Measurements from ENCODE around the gene PCDHGC4.

The PCDHGC4 gene

DNA sequence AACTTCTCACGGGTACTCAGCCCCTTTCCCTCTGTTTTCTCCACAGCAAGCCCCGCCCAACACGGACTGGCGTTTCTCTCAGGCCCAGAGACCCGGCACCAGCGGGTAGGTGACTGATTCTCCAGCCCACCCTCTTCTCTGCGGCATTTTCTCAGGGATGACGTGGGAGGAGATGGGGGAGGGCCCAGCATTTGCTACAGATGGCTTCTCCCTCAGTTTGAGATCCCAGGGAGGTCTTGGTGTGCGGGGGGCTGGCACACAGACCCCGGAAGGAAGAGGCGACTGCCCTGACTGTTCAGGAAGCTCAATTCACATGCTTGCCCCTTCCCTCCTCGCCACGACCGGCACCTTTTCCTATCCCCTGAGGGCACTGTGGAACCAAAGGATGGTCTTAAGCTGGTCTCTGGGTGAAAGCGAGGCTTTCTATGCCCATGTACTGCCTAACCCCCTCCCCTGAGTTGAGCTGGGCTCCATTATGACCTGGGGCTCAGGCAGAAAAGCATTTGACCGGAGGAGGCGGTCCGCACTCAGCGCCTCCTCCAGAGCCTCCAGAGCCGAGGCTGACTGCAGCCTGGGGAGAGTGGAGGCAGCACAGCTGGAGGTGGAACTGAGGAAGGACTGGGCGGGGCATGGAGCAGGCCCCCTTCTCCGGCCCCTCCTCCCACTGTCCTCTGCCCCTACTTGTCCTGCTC lies 10.1 kb downstream of the PCDHGC4 start:
- H3K4me3 ChIP-seq (ENCODE audit: low read length): no peak overlapping the region
- DNase-seq (ENCODE audit: low read depth): no peak
- TF ChIP-seq, protein P1, sequence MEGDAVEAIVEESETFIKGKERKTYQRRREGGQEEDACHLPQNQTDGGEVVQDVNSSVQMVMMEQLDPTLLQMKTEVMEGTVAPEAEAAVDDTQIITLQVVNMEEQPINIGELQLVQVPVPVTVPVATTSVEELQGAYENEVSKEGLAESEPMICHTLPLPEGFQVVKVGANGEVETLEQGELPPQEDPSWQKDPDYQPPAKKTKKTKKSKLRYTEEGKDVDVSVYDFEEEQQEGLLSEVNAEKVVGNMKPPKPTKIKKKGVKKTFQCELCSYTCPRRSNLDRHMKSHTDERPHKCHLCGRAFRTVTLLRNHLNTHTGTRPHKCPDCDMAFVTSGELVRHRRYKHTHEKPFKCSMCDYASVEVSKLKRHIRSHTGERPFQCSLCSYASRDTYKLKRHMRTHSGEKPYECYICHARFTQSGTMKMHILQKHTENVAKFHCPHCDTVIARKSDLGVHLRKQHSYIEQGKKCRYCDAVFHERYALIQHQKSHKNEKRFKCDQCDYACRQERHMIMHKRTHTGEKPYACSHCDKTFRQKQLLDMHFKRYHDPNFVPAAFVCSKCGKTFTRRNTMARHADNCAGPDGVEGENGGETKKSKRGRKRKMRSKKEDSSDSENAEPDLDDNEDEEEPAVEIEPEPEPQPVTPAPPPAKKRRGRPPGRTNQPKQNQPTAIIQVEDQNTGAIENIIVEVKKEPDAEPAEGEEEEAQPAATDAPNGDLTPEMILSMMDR (conservative IDR thresholded peaks at IDR 0.05; ENCODE audit: low read depth, low read length): no peak

DNA sequence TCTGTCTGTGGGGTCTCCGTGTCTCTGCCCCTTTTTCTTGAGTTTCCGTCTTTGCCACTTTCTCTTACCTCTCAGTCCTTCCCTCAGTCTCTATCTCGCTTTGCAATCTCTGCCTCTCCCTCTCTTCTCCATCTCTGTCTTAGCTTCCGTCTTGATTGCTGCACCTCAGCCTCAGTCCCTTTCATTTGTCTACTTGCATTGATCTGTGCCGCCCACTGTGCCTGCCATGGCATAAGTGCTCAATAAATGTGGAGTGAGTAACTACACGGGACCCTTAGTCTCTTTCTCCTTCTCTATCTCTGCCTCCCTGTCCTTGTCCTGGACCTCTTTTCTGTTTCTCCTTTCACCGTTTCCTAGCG lies 10.6 kb downstream of the PCDHGC4 start:
- TF ChIP-seq, protein P1 (conservative IDR thresholded peaks at IDR 0.05; ENCODE audit: low read depth, low read length): no peak
- no peak overlapping the region for H3K4me3 ChIP-seq (ENCODE audit: low read length)
- no peak for DNase-seq (ENCODE audit: low read depth)

DNA sequence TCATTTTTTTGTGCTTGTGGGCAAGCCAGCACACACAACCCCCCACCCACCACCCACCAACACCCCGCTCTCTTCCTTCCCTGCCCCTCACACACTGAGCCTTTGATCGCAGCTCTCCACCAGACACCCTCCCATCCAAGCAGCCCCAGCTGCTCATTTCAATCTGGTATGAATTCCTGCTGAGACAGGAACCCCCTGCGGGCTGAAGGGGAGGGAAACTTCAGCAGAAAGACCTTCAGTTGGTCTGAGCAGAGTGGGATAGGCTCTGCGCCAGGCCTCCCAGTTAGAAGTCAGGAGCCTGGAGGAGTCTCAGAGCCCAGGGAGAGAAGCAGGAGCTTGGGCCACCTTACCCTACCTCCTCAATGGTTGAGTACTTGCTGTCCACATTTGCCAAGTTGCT lies 11.2 kb downstream of the PCDHGC4 start:
- H3K4me3 ChIP-seq (ENCODE audit: low read length): no peak overlapping the region
- no peak for DNase-seq (ENCODE audit: low read depth)
- TF ChIP-seq, protein P1 (conservative IDR thresholded peaks at IDR 0.05; ENCODE audit: low read depth, low read length): no peak

DNA sequence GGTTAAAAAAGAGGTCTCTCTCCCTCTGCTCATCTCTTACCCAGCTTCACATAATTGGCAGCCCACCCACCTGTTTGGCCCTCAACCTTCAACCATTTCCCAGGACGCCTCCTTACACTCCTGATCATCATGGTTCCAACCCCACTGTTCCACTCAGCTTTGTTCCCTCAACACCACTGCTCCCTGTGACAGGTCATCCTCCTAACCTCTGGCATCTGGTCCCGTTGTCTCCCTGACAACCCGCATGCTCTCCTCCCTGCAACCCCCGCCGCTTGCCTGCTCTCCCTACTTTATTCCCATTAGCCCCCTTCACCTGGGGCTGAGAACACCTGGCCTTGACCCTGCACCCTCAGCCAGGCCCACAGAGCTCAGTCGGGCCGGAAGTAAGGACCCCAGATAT lies 16.9 kb downstream of the PCDHGC4 start:
- no peak overlapping the region for H3K4me3 ChIP-seq (ENCODE audit: low read length)
- no peak for DNase-seq (ENCODE audit: low read depth)
- TF ChIP-seq, protein P1 (conservative IDR thresholded peaks at IDR 0.05; ENCODE audit: low read depth, low read length): no peak

DNA sequence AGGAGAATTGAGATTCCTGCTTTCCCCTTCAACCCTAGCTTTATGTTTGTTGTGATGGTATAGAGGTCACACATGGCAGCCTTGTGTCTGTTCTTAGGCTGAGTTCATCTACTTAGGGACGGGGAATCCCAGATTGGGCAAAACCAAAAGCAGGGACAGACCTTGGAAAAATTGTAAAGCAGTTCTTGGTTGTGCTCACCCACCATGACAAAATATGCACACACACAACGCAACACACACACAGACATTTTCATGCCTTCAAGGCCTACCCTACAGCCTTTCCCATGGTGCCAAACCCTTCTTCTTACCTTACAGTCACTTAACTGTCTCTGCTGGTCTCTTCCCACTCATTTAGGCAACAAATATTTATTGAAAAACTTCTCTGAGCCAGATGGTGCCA lies 18.9 kb downstream of the PCDHGC4 start:
- TF ChIP-seq, protein P1 (conservative IDR thresholded peaks at IDR 0.05; ENCODE audit: low read depth, low read length): no peak
- H3K4me3 ChIP-seq (ENCODE audit: low read length): no peak overlapping the region
- DNase-seq (ENCODE audit: low read depth): no peak

DNA sequence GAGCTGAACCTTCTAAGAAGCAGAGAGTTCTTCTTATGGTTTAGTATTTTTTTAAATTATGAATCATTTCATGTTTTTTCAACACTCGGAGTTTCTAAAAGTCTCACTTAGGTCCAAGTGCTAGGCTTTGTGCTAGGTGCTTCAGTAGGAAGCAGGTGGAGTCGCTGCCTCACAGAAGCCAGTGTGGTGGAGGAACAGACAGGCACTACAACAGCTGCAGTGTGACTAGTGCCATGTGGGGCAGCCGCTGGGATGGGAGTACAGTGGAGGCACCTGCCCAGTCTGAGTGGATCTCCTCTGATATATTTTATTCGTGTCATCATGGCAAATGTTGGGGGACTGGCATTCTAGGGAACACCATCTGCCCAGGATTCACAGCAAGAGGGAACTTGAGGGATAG lies 19.4 kb downstream of the PCDHGC4 start:
- TF ChIP-seq, protein P1 (conservative IDR thresholded peaks at IDR 0.05; ENCODE audit: low read depth, low read length): no peak
- no peak overlapping the region for H3K4me3 ChIP-seq (ENCODE audit: low read length)
- DNase-seq (ENCODE audit: low read depth): no peak

DNA sequence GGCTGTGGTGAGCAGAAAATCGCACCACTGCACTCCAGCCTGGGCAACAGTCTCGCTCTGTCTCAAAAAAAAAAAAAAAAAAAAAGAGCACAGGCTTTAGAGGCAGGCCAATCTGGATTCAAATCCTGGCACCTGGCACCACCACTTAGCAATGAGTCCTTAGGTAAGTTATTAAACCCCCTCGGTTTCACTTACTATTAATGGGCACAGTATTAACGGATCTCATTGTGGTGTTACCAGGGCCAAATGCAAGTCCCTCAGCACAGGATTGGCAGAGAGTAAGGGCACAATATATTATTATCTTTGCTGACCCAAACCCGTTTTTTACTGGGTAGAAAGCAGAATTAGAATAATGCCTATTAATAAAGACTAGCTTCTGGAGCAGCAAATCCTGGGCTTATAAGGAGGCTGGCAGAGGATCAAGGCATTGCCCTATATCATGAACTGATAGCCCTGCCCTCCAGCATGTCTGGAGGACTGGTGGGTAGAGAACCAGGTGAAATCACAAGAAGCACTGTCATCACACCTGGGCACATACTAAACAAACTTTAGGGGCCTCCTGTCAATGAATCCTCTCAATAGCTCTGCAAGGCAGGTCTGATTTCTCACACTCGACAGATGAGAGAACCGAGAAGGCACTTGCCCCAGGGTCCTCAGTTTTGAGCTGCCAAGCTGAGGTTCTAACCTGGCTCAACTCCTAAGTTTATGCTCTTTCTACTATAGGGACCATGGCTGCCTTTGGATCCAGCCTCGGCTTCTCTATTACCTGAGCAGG lies 21.7 kb downstream of the PCDHGC4 start:
- TF ChIP-seq, protein P1 (conservative IDR thresholded peaks at IDR 0.05; ENCODE audit: low read depth, low read length): no peak
- DNase-seq (ENCODE audit: low read depth): no peak
- no peak overlapping the region for H3K4me3 ChIP-seq (ENCODE audit: low read length)
